GM12873 (cell line): Measurements from ENCODE around the gene ACTR1B.

Experiments
- TF ChIP-seq, protein P1 (sequence below): IDR thresholded peaks from 2 replicates; pipeline ENCODE4 v1.5.1; 2012; ENCODE audit warnings: low read depth, mild to moderate bottlenecking, moderate library complexity, low read length, control low read depth; ENCODE audit not compliant: insufficient read depth; ENCODE audit errors: missing control alignments

Gene ACTR1B

DNA sequence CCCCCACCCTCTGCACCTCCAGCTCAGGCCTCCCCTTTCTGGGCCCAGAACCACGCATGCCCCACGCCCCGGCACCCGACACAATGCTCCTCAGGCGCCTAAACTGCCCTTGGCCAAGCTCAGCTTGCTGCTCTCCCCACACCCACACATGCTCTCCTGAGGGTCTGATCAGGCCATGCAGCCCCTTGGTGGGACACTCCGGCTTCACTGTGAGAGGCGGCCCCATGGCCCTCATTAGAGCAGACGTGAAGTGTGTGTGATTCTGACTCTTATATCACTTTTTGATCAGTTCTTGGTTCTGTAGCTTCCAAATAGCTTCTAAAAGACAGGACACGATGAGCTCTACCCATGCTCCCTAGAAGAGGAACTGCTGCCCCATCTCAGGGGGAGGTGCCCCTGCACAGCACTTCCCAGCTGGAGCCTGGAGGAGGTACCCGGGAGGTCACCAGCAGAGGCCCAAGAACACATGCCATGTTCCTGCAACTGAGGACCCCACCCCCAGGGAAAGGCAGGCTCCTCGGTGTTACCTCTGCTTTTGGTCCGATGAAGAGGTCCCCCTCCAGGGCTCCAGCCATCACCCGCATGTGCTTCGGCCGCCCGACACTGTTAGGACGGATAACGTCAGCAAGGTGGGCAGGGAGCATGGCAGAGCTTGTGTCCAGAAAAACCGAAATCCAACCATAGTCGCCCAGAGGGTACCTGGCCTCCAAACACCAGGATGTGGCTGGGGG is 3.6 kb downstream of the ACTR1B start:
- TF ChIP-seq, protein P1, sequence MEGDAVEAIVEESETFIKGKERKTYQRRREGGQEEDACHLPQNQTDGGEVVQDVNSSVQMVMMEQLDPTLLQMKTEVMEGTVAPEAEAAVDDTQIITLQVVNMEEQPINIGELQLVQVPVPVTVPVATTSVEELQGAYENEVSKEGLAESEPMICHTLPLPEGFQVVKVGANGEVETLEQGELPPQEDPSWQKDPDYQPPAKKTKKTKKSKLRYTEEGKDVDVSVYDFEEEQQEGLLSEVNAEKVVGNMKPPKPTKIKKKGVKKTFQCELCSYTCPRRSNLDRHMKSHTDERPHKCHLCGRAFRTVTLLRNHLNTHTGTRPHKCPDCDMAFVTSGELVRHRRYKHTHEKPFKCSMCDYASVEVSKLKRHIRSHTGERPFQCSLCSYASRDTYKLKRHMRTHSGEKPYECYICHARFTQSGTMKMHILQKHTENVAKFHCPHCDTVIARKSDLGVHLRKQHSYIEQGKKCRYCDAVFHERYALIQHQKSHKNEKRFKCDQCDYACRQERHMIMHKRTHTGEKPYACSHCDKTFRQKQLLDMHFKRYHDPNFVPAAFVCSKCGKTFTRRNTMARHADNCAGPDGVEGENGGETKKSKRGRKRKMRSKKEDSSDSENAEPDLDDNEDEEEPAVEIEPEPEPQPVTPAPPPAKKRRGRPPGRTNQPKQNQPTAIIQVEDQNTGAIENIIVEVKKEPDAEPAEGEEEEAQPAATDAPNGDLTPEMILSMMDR, result no peak

DNA sequence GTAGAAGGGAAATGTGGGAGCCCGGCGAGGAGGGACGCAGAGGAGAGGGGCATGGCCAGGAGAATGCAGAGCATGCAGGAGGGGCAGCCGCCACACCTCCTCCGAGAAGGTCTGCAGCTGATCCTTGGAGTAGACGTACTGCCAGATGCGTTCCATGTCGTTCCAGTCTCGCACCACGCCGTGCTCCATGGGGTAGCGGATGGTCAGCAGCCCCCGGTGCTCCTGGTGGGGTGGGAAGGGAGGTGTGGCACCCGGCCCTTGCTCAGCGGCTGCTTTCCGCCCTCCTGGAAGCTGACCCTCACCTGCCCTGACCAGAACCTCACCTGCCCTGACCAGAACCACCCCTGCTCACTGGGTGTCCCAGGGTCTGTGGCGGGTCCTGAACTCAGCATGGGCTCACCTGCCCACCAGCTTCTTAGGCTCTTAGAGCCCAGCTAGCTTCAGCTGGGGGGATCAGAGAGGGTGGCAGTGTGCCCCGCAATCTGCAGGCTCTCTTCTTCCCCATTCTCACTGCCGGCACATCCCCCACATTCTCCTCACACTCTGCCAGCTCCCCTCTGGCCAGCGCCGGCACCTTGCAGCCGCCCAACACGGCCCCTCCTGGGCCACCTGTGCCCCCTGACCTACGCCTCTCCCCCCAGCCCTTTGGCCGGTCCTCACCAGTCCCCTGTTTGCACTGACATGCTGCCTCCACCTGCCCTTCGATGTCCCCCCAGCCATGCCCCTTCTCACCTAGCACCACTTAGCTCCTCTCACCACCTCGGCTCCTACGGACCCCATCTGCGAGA is 4.4 kb downstream of the ACTR1B start:
- TF ChIP-seq, protein P1, result no peak

DNA sequence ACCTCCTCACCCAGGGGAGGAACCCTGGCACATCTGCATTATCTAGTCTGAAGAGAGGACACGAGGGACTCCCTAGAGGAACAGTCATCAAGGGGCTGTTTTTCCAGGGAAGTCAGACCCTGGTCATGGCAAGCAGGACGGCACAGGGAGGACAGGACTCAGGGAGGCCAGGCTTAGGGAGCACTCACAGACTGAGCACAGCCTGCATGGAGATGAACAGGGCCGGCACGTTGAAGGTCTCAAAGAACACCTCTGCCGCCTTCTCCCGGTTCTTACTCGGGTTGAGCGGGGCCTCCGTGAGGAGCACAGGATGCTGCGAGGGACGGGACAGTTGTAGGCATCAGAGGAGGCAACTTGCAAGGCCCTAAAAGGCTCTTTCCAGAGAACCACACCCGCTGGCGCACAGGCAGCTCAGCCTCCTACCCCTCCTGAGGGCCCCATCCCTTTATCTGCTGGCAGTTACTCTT is 5.1 kb downstream of the ACTR1B start:
- TF ChIP-seq, protein P1, result no peak

DNA sequence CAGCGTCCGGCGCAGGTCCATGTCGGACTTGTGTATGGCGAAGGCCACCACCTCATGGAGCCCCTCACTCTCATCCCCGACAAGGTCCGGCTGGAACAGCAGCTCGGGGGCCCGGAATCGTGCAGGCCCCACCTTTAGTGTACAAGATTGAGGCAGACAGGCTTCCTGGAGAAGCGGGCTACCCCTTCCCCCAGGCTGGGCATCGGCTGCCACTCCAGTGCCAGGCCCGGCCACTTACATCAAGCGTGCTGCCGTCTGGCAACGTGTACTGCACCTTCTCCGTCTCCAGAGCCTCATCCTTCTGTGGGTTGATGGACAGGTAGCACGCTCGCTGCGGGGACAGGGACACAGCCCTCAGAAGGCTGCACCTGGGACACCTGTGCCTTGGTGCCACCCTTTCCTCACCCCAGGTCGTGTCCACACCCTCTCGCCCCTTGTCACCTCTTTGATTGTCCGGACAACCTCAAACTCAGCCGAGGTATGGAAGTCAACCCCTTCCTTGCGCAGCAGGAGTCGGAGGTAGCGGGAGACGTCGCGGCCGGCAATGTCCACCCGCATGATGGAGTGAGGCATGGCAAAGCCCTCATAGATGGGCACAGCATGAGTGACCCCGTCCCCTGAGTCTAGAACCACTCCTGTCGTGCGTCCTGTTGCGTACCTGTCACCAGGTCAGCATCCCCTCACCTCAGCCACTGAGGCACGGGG is 5.7 kb downstream of the ACTR1B start:
- TF ChIP-seq, protein P1, result no peak

DNA sequence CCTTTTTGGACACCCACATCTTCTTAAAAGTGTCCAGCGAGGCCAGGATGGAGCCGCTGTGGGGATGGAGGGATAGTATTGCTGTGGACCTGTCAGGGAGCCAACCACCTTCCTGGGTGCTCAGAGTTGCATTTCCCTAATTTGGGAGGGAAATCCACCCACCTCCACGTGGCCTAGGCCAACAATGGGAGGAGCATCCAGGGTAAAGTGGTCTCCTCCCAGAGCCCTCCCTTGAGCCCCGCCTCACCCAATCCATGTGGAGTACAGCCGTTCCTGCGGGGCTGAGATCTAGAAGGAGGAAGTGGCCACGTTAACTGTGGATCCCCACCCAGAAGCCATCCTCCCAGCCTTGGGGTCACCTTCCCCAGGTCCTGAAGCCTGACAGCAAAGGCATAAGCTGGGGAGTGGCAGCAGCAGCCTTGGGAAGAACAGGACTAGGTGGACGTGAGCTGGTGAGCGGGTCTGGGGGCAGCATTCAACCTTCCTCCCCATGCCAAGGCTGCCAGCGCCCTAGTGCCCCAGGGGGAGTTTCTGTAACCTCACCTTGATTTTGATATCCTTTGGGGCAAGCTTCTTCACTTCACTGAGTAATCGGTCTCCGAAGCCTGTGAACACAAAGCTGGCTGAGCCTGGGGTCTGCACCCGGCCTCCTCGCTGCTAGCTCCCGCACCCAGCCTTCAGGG is 6.8 kb downstream of the ACTR1B start:
- TF ChIP-seq, protein P1, result no peak

DNA sequence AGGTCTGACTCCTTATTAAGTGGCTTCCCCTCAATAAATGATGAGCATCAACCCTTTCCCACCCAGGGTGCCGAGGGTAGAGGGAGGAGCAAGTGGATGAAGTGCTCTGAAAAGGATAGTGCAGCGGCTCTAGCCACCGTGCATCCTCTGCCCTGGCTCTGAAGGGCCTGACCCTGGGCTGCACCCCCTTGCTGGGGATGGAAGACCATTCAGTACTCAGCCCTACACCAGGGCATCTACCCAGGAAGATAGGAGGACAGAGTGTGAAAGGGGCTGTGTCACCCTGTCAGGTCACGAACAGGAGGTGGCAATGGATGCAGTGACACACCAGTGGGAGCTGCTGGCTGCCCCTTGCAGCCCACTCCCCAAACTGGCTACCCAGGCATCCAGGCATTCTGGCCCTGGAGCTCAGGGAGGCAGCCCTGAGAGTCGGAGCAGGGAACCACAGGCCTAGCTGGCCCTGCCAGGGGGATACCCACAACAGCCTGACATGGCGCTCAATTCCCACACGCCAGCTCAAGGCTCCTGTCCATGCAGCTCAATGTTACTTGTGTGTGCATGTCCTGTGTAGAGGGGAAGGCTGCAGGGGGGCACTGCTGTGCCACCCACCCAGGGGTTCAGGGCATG is 7.6 kb downstream of the ACTR1B start:
- TF ChIP-seq, protein P1, result no peak
